Mesothelial cell of epicardium (in vitro differentiated cells): ENCODE results near the gene SGK1. TPM values are rescaled to one million over a fixed set of nuclear protein-coding genes. Genes with fewer than 3 reads are reported as not detected.
A peak's percentile ranks its signal among the peaks of the same experiment; 100 is the strongest.

ENCODE experiments used
- DNase-seq, 2 experiments: peaks; one replicate each; pipeline ENCODE4 v3.0.0; 2021; ENCODE audit warnings: low spot score in 2 of 2; ENCODE audit not compliant: unreplicated experiment in 2 of 2
- H3K27ac Mint-ChIP-seq: 2 replicates; pipeline ENCODE4 v1.8.0; 2021; ENCODE audit warnings: mixed read lengths
- H3K27me3 Mint-ChIP-seq: 2 replicates; pipeline ENCODE4 v1.8.0; 2021; ENCODE audit warnings: low read depth, mixed read lengths
- H3K36me3 Mint-ChIP-seq: 2 replicates; pipeline ENCODE4 v1.8.0; 2021; ENCODE audit warnings: mixed read lengths
- H3K4me1 Mint-ChIP-seq: 2 replicates; pipeline ENCODE4 v1.8.0; 2021; ENCODE audit warnings: mixed read lengths
- H3K4me3 Mint-ChIP-seq: 2 replicates; pipeline ENCODE4 v1.8.0; 2021; ENCODE audit warnings: mild to moderate bottlenecking, moderate library complexity, mixed read lengths
- H3K9me3 Mint-ChIP-seq: 2 replicates; pipeline ENCODE4 v1.8.0; 2021; ENCODE audit warnings: mixed read lengths
- total RNA-seq: library from RNA; stranded (reverse); gene quantifications from 3 replicates; pipeline ENCODE4 v1.2.1, GENCODE V29; 2021
- TF ChIP-seq, protein P1 (sequence below): fragments of 200-600 bp; sonication (generic); IDR thresholded peaks from one replicate; pipeline ENCODE4 v1.5.0; 2021; ENCODE audit warnings: antibody characterized with exemption; ENCODE audit not compliant: unreplicated experiment

SGK1 gene
- total RNA-seq, 1 donor from 2014 or later, result 44.5 TPM

- Mint-ChIP-seq H3K9me3 (no peaks in the 10 kb centered on the region), H3K4me3 (peak overlapping the region; percentile 96), H3K36me3 (peaks cover 12% of the 10 kb centered on the region), H3K4me1 (peaks cover 54% of the 10 kb centered on the region), H3K27ac (peak overlapping the region; percentile 96), H3K27me3 (peaks cover 5% of the 10 kb centered on the region)
- TF ChIP-seq, protein P1, sequence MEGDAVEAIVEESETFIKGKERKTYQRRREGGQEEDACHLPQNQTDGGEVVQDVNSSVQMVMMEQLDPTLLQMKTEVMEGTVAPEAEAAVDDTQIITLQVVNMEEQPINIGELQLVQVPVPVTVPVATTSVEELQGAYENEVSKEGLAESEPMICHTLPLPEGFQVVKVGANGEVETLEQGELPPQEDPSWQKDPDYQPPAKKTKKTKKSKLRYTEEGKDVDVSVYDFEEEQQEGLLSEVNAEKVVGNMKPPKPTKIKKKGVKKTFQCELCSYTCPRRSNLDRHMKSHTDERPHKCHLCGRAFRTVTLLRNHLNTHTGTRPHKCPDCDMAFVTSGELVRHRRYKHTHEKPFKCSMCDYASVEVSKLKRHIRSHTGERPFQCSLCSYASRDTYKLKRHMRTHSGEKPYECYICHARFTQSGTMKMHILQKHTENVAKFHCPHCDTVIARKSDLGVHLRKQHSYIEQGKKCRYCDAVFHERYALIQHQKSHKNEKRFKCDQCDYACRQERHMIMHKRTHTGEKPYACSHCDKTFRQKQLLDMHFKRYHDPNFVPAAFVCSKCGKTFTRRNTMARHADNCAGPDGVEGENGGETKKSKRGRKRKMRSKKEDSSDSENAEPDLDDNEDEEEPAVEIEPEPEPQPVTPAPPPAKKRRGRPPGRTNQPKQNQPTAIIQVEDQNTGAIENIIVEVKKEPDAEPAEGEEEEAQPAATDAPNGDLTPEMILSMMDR, result no peak
- peak in 1 of 2 experiments; percentile 26 for DNase-seq
Observed at GRCh38 chr6:134176264-134176975, 141.5 kb downstream of the SGK1 start.

- Mint-ChIP-seq H3K9me3 (no peaks in the 10 kb centered on the region), H3K4me3 (peak overlapping the region; percentile 96), H3K4me1 (peaks cover 61% of the 10 kb centered on the region), H3K36me3 (peaks cover 12% of the 10 kb centered on the region), H3K27me3 (peaks cover 5% of the 10 kb centered on the region), H3K27ac (peak overlapping the region; percentile 96)
- DNase-seq, result no peak
- TF ChIP-seq, protein P1, result no peak
Observed at GRCh38 chr6:134175532-134176263, 142.2 kb downstream of the SGK1 start.

DNA sequence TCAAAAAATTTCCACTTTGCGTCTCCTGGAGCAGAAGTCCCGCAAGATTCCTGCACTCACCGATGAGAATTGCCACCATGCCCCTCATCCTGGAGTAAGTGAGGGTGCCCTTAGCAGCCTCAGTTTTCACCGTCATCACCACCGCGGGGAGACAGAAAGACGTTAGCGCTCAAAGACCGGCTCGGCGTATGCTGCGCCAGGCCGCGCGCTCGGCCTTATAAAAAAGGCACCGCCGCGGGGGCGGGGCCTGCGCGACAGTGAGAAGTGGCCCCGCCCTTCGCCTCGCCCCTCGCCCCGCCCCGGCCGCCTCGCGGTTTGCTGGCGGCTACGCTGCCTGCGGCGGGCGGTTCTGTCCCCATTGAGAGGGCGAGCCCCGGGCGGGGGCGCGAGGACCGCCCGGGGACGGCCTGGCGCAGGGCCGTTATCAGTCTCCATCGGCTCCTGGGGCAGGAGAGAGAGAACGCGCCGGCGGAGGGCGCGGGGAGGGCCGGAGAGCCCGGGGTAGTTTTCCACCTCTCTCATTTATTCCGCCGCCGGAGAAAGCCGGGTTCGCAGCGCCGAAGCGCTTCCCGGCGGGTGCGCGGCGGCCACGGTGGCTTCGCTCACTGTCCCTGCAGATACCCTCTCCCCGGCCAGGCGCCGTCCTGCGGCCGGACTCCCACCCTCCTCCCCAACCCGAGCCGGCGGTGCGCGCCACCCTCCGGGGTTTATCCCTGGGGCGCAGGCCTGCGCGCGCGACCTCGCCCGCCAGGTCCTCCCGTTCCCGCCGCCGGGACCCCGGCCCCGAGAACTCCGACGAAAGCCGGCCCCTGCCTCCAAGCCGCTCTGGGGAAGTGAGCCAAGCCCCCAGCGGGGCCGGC, 143.0 kb downstream of the SGK1 start:
- Mint-ChIP-seq H3K27me3 (peaks cover 5% of the 10 kb centered on the region), H3K9me3 (no peaks in the 10 kb centered on the region), H3K36me3 (peaks cover 12% of the 10 kb centered on the region), H3K4me1 (peaks cover 69% of the 10 kb centered on the region), H3K27ac (peak overlapping the region; percentile 95), H3K4me3 (peak overlapping the region; percentile 96)
- TF ChIP-seq, protein P1, result no peak
- peak; percentile 84 to 92 for DNase-seq

GRCh38 chr6:134173936-134174671, 143.8 kb downstream of the SGK1 start:
- peaks cover 5% of the 10 kb centered on the region for H3K27me3 Mint-ChIP-seq
- peaks cover 15% of the 10 kb centered on the region for H3K36me3 Mint-ChIP-seq
- no peaks in the 10 kb centered on the region for H3K9me3 Mint-ChIP-seq
- TF ChIP-seq, protein P1, result peak; percentile 98
- peak overlapping the region; percentile 95 for H3K27ac Mint-ChIP-seq
- peak overlapping the region; percentile 96 for H3K4me3 Mint-ChIP-seq
- DNase-seq, result peak; percentile 69 to 92
- H3K4me1 Mint-ChIP-seq, result peaks cover 75% of the 10 kb centered on the region

DNA sequence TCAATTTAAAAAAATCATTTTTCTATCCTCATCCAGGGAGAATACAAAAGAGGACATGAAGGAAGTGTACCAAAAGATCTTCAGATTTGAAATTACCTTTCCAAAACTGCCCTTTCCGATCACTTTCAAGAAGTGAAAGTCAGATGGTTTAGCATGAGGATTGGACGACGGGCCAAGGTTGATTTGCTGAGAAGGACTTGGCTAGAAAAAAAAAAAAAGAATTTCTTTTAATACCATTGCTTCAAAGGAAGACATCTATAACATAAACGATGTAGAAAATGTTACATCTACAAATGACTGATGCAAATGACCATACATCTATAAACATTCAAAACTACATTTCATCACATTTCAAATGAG, 144.6 kb downstream of the SGK1 start:
- TF ChIP-seq, protein P1, result no peak
- Mint-ChIP-seq H3K27me3 (peaks cover 5% of the 10 kb centered on the region), H3K4me3 (peak overlapping the region; percentile 96), H3K9me3 (no peaks in the 10 kb centered on the region), H3K4me1 (peaks cover 76% of the 10 kb centered on the region), H3K36me3 (peaks cover 17% of the 10 kb centered on the region), H3K27ac (peak overlapping the region; percentile 8)
- no peak for DNase-seq
